DMS153 treated with DMSO at 0.1 percent for 48 hours (cell line): ENCODE measurements around the gene SNAPC3.
A peak's percentile ranks its signal among the peaks of the same experiment; 100 is the strongest.

Source experiments
- DNase-seq: peaks from one replicate; lab custom pipeline; 2025; ENCODE audit not compliant: unreplicated experiment; lab: John Stamatoyannopoulos, UW

SNAPC3 gene

GRCh38 chr9:15491950-15492349, 69.3 kb downstream of the SNAPC3 start:
- no peak for DNase-seq

GRCh38 chr9:15492485-15493150, 69.9 kb downstream of the SNAPC3 start:
- DNase-seq = no peak

GRCh38 chr9:15498246-15498995, 75.7 kb downstream of the SNAPC3 start:
- DNase-seq = no peak

GRCh38 chr9:15499139-15499538, 76.5 kb downstream of the SNAPC3 start:
- no peak for DNase-seq

- DNase-seq = no peak
Measured at GRCh38 chr9:15501179-15501578, 78.5 kb downstream of the SNAPC3 start.

- no peak for DNase-seq
Measured at GRCh38 chr9:15501803-15502202, 79.1 kb downstream of the SNAPC3 start.

GRCh38 chr9:15505921-15506320, 83.2 kb downstream of the SNAPC3 start:
- no peak for DNase-seq

DNA sequence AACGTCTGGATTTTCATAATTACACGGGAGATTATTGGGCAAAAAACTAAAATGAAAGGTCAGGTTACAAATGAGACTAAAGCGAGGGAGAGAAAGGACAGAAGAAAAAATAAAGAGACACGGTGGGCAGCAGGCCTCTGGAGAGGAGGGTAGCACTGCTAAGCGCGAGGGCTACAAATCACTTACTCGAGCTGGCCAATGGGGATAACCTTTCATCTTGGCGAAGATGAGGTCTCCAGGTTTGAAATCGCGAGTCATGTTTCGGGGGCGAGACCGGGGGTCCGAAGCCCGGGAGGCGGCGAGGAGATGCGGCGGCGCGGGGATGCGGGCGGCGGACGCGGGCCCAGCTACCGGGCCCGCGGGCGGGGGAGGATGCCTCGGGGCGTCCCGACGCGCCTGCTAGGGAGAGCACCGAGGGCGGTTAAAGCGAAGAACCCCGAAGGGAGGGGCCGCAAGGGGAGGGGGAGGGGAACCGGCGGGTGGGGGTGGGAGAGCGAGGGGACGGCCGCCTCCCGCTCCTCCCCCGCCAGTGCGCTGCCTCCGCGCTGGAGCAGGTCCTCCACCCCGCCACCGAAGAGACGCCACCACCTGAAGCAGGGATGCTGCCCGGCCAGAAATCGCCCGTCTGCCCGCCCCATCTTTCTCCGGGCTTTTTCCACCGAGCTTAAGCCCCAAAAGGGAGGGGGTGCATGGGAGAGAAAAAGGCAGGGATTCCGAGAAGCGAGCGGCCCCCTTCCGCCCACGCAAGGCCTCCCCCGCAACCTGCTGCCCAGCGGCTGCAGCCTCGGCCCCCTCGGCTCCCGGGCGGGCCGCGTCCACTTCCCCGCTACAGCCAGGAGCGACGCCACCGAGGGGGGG, 87.5 kb downstream of the SNAPC3 start:
- no peak for DNase-seq

DNA sequence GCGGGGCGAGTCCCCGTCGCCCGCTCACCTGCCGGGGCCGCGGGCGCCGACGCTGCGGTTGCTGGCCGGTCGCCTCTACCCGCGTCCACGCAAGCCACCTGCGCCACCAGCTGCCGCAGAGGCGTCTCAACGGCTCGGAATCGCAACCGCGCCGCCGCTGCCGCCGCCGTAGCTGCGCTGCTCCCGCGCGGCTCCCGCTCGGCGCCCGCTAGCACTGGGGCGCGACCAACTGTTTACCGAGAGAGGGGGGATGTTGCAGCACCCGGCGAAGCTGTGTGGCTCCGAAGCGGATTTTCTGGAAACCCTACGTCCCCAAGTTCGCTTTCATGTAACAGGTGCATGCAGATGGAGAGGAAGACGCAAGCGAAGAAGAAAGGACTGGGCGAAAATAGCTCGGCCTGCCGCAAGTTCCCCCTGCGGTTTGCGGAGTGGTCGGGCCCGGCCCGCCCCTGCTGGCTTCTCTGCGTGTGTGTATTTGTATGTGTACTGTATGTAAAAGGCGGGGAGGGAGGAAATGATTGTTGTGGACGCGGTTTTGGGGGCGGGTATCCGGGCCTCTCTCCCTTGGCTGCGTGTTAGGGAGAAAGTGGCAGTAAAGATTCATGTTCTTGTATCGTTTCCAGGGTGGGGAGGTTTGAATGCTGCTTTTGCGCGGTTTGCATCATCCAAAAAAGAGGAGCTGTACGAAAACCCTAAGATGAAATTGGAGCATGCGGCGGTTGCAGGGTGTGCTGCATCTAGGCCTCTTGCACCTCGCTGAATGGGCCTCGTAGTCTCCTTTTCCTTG, 88.3 kb downstream of the SNAPC3 start, which contains the start of gene PSIP1:
TSS of gene PSIP1 (minus strand) at position 182 of the 787 bp plus-strand sequence. CDS start 782 bp downstream, outside the sequence.
- peak; percentile 73 for DNase-seq
